GM21786 (cell line): ENCODE results near the gene SAFB2.

Experiments used
- ATAC-seq: cut with Tn5 transposase; IDR thresholded peaks from one replicate; pipeline ENCODE4 v1.9.1; 2021; ENCODE audit not compliant: unreplicated experiment

Gene SAFB2

DNA sequence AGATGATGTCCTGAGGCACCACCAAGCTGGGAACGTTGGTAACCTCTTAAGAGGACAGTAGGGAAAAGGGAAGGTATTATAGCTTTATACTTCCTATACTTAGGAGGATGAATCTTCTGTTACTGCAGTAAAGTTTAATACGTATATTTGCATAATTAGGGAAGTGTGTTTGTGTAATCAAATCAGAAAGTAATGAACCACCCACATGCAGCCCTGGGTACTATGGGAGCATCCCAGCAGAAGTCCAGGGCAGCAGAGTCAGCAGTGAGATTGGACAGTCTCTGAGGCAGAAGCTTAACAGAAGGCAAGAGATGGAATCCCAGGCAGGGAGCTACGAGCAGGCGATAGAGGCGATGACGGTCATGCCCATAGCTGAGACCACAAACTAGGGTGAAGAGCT is 12.9 kb upstream of the SAFB2 start:
- no peak for ATAC-seq

DNA sequence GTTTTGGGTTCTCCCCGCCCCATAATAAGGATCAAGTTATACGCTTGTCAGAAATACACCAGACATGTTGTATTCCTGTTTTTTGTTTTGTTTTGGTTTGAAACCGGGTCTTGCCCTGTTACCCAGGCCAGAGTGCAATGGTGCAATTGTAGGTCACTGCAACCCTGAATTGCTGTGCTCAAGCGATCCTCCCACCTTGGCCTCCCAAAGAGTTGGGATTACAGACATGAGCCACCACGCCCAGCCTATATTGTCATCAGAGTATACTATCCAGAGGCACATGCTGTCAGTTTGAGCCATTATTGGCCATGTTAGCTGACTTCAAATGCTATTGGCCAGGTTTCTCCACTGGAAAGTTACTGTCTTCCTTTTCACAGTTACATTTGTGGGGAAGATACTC is 10.1 kb upstream of the SAFB2 start:
- no peak for ATAC-seq

DNA sequence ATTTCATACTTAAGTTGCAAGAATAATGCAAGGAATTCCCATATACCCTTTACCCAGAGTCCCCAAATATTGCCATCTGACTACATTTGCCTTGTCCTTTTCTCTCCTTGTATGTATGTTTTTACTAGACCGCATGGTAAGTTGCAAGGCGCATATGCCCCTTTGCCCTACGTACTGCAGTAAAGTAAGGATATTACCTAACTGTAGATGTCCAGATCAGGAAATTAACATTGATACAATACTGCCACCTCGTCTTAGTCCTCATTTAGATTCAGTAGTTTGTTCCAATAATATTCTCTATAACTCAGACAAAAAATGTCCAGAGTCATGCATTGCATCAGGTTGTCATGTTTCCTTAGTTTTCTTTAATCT is 9.7 kb upstream of the SAFB2 start:
- ATAC-seq = no peak

DNA sequence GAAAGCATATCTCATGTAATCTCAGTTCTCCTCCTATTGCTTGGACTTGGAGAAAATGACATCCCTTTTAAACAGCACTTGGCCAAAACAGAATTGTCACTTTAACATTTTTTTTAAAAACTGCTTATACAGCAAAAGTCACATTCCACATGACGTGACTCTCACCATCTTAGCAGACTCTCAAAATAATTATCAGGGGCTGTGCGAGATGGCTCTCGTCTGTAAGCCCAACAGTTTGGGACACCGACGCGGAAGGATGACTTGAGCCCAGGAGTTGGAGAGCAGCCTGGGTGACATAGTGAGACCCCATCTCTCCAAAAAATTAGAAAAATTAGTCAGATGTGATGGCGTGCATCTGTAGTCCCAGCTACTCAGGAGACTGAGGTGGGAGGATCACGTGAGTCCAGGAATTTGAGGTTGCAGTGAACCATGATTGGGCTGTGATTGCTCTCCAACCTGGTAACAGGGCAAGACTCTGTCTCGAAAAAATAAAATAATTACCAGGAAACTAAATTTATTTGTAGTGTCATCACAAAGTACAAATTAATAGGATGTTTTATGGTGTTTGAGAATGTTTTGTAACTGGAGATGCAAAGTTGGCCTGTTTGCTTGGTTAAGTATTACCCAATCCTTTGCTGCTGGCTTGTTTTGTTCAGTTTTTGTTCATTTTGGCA is 9.1 kb upstream of the SAFB2 start:
- no peak for ATAC-seq

DNA sequence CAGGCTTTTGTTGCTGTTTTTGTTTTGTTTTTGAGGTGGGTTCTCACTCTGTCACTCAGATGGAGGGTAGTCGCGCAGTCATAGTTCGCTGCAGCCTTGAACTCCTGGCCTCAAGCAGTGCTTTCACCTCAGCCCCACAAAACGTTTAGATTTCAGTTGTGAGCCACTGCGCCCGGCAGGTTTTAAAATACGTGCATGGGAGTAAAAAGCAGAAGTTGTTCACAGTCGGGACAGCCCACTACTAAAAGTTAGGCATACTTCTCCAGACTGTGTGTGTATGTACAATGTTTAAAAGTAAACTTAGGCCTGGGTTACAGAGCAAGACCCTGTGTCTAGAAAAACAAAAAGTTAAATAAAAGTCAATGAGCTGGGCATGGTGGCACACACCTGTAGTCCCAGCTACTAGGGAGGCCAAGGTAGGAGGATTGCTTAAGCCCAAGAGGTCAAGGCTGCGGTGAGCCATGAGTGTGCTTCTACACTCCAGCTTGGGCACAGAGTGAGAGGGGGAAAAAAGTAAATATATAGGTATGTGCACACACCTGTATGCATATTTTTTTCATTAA is 6.4 kb upstream of the SAFB2 start:
- ATAC-seq = no peak

DNA sequence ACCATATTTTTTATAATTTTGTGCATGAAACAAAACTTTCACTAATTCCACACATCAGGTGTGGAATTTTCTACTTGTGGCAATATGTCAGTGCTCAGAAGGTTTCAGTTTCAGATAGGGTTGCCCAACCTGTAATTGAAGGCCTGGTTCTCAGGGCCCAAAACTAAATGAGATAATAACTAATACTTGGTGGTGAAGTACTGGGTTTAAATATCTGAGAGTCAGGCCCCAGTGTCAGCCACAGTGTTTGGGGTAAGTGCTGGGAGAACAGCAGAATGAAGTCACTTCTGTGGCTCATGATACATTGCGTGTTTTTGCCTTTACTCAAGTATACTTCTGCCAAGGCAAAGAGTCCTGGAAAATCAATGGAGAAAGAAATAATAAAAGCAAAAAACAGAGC is 5.9 kb upstream of the SAFB2 start:
- no peak for ATAC-seq

DNA sequence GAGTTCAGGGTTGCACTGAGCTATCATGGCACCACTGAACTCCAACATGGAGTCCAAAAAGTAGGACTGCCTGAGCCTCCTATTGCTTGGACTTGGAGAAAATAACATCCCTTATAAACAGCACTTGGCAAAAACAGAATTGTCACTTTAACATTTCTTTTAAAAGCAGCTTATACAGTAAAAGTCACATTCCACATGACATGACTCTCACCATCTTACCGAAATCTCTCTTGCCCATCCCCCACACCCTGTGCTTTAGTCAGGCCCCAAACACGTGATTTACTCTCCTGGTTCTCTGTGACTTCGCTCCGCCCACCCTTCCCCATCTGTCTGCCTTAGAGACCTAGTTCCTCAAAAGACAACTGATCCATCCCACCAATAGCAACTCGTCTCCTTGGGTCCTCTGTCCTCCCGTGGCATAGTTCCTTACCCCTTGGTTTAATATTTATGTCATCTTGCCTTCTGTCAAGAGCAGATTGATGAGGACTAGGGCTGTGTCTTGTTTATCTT is 4.9 kb upstream of the SAFB2 start:
- no peak for ATAC-seq

DNA sequence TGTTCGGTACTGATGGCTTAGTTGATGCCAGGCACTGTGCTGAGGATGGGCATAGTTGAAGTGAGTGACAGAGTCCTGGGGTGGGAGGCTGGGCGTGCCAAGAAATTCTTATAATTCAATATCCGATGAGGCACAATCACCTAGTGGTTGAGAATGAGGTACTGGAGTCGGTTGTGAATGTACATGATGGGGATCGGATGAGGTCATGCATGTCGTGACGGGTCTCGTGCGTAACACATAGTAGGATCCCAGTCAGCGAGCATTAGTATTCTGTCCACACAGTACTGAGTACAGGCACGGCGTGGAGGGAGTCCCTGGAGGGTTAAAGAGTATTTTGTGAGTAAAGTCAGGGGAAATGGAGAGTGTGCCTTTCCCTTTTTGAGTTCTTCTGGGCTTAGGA is 3.1 kb upstream of the SAFB2 start:
- no peak for ATAC-seq

DNA sequence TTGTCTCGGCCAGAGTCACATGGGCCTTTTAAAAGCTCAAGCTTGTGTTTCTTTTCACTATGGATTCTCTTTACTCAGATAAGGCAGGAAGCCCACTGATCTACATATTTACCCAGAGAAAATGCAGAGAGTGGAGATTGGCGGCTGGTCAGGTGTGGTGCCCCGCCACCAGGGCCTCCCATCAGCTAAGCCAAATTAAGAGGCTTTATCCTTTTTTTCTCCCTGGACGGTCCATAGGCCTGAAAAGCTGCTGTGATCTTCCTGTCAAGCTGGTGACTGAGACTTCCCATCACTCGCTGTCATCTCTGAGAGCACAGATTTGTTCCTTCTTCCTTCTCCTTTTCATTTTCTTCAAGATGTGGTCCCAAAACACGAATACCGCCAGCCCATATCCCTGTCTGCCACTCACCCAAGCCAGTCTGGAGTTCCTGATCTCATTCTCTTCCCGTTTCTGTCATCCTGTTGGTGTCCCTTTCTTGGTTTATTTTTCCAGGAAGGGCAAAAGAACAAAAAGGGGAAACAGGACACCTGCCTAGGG is 2.2 kb upstream of the SAFB2 start:
- ATAC-seq = no peak

DNA sequence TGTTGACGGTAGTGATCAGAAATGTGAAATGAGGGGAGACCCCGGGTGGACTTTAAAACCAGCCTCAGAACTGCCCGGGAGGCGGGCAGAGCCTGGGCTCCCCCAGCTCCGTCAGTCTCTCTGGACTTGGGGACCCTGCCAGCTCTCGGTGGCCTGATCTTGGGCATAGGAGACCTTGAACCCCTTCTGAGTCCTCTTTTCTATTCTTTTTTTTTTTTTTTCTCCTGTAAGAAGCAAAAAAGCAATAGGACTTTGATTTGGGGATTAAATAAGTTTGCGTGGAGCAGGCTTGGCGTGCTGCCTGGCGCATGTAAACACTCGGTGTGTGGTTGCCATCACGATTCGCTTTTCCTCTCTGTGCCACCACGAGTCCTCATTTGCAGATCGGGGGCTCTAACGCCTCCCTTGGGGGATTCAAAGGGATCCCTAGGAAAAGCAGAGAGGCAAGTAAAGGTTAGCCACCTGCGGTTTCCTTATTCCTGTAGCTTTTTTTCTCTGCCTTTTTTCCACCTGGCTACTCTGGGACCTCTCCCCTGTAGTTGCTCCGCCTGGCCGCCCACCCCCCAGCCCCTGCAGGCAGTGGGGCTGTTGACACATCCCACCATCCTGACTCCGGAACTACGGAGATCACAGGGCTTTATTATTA is 1.6 kb upstream of the SAFB2 start:
- no peak for ATAC-seq

DNA sequence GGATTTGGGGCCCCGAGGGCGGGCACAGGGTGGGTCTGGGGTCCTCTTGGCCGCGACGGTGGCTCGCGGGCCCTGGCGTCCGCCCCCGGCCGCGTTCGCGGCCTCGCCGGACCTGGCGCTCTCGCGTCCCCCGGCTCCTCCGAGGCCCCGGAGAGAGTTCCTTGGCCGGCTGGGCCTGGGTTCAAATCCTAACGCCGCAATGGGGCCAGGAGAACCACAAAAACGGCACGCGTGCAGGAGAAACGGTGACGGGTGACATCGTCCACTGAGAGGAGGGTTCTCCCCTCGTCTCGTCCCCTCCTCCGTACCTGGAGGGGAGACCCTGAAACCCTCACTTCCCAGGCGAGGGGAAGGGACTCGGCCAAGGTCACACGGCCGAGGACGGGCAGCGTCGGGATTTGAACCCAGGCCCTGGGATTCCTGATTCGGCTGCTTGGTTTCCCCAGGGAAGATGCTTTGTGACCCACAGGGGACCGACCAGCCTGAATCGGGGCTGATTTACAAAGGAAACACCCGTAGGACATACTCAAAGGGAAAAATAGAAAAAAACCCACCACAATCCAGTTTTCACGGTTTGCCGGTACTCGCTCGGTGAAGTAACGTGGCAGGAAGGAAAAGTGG is 931 bp upstream of the SAFB2 start:
- ATAC-seq = no peak

DNA sequence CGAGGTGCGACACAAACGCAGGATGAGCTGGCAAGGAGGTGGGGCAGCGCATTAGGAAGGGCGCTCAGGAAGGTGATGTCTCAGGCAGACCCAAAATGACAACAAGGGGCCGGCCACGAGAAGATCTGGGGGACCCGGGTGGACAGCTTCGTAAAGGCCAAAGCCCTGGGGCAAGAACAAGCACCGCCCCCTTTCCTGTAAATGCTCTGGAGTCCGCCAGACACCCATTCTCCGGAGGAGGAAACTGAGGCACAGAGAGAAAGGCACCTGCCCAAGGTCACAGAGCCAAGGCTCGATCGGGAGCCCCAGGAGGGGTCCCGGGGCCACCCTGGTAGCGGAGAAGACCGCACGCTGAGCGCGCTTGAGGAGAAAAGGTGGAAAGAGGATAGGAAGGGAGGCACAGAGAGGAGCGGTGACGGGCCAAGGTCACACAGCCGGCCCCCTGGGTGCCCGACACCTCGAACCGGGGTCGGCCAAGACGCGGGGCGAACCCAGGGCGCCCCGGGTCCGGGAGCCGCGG is 571 bp downstream of the SAFB2 start:
- ATAC-seq = no peak

DNA sequence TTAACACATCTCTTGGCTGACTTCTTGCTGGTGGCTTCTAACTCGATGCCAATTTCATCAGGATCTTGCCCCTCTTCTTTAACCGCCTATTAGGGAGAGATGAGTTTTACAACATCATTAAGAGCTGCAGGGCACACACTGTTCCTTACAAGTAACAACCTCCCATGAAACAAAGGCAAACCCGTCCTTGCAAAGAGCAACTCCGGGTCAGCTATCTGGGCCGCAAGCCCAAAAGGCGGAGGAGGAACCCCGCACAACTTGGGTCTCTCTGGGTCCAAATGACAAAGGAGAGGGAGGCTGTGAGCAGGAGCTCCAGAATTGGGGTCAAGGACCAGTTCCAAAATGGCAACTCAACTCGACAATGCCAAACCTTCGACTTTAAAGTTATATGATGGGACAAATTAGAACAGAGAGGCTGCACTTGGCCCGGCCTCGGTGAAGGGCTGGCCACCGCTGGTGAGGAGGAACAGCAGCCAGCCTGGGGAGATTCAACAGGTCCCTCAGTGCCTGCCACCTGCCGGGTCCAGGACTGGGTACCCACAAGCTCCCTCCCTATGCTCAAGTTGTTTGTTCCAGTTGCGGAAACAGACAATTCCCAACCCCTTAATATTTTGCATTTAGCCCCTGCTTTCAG is 1.1 kb downstream of the SAFB2 start:
- no peak for ATAC-seq

DNA sequence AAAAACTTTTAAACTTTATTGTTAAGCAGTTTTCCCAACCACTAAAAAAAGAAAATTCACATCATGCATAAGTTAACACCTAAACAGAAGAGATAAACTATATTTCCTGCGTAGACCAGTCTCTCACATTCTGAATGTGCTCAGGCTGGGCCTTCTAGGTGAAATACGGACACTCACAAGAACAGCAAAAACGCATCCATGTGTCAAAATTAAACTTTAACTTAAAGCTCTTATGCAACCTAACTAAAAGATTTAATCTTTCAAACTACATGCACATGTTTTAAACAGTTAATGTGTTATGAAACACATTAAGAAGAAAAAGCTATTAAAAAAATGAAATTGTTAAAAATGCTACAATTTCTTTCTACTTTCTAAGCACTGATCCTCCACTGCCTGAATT is 2.6 kb downstream of the SAFB2 start:
- no peak for ATAC-seq

DNA sequence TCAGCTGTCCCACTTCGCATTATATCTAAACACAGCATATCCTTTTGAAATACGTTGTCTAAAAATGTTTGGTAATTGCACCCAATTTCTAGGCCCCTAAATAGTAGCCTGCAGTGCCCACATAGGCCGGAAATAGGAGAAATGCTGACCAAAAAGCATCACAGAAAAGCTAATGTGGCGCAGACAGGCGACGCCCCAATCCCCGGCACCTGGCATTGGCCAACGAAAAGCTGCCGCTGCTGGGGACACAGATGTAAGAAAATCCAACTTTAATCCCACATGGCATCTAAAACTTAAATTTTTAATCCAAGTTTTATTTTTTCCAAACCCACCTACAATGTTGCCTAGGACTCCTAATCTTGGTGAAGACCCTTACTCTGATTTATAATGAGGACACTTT is 4.0 kb downstream of the SAFB2 start:
- ATAC-seq = no peak

DNA sequence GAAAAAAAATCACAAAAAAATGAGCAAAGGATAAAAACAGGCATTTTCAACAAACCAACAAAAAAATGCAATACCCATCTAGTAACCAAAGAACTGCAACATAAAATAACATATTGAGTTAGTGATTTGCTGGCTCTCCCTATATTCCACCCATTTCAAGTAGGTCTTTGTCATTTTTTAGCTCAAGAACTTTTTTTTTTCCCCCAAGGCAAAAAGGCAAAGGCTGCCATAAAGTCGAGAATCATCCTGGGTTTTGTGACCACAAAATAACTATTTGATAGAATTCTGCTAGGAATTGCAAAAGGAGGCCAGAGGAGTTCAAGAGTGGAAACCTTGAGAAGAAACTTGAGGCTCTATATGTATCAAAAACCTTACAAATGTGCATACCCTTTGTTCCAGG is 5.5 kb downstream of the SAFB2 start:
- no peak for ATAC-seq

DNA sequence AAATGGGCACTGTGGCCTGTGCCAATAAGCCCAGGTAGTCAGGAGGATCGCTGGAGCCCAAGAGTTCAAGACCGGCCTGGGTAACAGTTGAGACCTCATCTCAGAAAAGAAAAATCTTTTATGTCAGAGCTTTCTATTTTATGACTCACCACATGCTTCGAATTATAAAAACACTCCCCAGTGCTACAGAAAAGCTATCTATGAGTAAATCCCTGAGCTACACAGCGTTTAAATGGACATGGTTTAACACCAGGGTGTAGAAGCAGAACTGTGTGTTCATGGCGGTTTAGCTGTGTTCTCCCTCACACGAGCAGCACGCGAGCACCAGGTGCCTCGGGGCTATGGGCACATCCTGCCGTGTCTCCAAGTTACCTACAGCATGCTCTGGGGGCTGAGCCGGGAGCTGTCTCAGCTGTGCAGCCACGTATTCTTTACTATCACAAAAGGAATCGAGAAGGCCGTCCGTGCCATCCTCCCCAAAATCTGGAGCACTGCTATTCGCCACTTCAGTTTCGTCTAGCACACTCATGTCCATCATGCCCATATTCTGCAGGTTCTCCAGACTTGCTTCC is 6.7 kb downstream of the SAFB2 start:
- ATAC-seq = no peak

DNA sequence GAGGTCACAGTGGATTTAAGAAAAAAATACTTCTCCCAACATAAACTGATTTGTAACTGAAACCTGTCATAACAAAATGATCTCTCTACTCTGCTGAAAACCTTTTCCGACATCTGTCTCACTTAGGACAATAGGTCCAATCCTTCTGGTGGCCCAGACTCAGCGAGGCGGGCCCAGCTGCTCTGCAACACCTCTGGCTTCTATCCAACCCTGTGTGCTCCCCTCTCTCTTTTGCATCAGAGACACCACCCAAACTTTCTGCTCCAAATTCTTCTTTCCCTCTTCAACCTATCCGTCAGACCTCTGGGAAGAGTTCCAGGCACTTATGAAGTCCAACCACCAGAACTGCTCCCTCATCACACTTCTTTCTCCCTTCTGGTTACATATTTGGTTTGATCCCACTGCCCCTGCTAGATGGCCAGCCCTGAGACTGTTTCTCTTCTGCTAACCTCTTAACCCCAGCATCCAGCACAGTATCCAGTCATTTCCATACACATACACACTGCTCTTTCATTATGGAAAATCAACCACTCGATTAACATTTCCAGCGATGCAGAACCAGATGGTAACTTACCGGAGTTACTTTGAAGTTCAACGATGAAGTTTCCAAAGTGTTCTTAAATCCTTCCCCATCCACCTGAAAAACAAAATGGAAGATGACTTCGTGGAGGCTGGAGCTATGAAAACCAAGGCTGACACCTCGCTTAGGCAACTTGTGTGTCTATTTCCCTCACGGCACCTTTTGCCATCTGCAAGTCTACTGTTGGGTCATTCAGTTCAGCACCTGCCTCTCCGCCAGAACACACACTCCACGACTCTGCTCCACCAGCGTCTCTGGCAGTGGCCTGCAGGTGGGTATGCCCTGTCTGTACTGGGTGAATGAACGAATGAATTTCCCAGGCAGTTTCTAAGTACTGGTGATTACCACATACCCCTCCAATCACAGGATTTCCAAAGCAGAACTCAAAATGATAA is 9.4 kb downstream of the SAFB2 start:
- ATAC-seq = no peak

DNA sequence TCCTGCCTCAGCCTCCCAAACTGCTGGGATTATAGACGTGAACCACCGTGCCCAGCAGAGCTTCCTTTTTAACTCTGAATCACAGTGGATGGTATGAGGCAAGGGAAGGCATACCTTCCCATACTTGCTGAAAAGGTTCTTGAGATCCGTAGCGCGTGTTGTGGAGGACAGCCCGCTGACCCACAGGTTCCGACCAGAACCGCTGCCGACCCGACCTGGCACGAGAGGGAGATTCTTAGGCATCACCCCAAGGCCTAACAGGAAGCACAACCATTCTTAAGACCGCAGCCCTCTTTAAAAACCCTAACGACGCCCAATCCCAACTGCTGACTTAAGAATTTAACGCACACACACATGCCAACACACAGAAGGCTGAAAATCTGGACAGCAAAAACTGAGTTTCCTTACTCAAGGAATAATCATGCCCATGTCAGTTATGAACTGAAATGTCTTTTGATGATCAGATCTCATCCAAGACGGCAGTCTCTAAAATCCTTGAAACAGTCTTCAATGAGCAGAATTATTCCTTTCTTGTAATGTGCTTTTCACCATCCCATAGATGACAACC is 12.6 kb downstream of the SAFB2 start:
- no peak for ATAC-seq
